ENCODE results near the gene WDR37.

GRCh38 chr10:1107679-1108078, 51.5 kb downstream of the WDR37 start:
- TF ChIP-seq POLR2A (IDR thresholded peaks at IDR 0.05; ENCODE audit: low read depth, low read length) (no peak), TAF1 (IDR thresholded peaks at IDR 0.05; ENCODE audit: borderline replicate concordance, low read depth, low read length) (no peak), POLR2AphosphoS5 (IDR thresholded peaks at IDR 0.05; ENCODE audit: low read depth, low read length) (no peak)
